Osteocyte (in vitro differentiated cells): ENCODE data around the gene MBD6. TPM values are rescaled to one million over a fixed set of nuclear protein-coding genes. Genes with fewer than 3 reads are reported as not detected.

Experiments used
- DNase-seq: peaks from one replicate; pipeline ENCODE4 v3.0.0; 2021; ENCODE audit warnings: mixed read lengths; ENCODE audit not compliant: unreplicated experiment; ENCODE audit errors: extremely low spot score
- H3K27ac Mint-ChIP-seq: one replicate; pipeline ENCODE4 v1.8.0; 2021; ENCODE audit warnings: mild to moderate bottlenecking, mixed read lengths; ENCODE audit not compliant: unreplicated experiment
- H3K27me3 Mint-ChIP-seq: one replicate; pipeline ENCODE4 v1.8.0; 2021; ENCODE audit warnings: mixed read lengths; ENCODE audit not compliant: unreplicated experiment
- H3K36me3 Mint-ChIP-seq: one replicate; pipeline ENCODE4 v1.8.0; 2021; ENCODE audit warnings: mixed read lengths; ENCODE audit not compliant: unreplicated experiment
- H3K4me1 Mint-ChIP-seq: one replicate; pipeline ENCODE4 v1.8.0; 2021; ENCODE audit warnings: mixed read lengths; ENCODE audit not compliant: unreplicated experiment
- H3K4me3 Mint-ChIP-seq: one replicate; pipeline ENCODE4 v1.8.0; 2021; ENCODE audit warnings: mild to moderate bottlenecking, moderate library complexity, mixed read lengths; ENCODE audit not compliant: unreplicated experiment
- H3K9me3 Mint-ChIP-seq: one replicate; pipeline ENCODE4 v1.8.0; 2021; ENCODE audit warnings: mixed read lengths; ENCODE audit not compliant: unreplicated experiment
- total RNA-seq: library from RNA; stranded (reverse); gene quantifications from 2 replicates; pipeline ENCODE4 v1.2.1, GENCODE V29; 2021
- TF ChIP-seq, protein P1 (sequence below): fragments of 200-600 bp; sonication (generic); IDR thresholded peaks from 2 replicates; pipeline ENCODE4 v1.5.0; 2021; ENCODE audit warnings: antibody characterized with exemption, mild to moderate bottlenecking, moderate library complexity

Gene MBD6
- total RNA-seq, 1 donor from 2014 or later = 104 TPM

DNA sequence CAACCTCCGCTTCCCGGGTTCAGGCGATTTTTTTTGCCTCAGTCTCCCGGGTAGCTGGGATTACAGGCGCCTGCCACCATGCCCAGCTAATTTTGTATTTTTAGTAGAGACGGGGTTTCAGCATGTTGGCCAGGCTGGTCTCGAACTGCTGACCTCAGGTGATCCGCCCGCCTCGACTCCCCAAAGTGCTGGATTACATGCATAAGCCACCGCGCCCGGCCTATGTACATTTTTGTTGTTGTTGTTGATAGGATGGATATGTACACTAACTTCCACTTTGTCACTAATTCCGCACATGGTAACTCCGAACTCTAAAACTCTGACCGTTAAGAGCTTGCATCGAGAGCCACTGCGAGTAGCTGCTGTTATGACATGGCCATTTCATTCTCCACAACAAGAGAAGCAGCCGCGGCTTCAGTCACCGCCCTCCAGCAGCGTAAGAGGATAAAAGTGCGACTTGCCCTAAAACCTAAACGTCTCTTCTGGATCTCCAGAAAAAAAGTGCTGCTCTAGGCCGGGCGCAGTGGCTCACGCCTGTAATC lies 35.5 kb upstream of the MBD6 start:
- no peak for DNase-seq
- Mint-ChIP-seq H3K27ac (peak overlapping the region; percentile 88), H3K27me3 (no peaks in the 10 kb centered on the region), H3K4me1 (peaks cover 31% of the 10 kb centered on the region), H3K9me3 (no peaks in the 10 kb centered on the region), H3K36me3 (peaks cover 23% of the 10 kb centered on the region), H3K4me3 (peak overlapping the region; percentile 86)
- TF ChIP-seq, protein P1, sequence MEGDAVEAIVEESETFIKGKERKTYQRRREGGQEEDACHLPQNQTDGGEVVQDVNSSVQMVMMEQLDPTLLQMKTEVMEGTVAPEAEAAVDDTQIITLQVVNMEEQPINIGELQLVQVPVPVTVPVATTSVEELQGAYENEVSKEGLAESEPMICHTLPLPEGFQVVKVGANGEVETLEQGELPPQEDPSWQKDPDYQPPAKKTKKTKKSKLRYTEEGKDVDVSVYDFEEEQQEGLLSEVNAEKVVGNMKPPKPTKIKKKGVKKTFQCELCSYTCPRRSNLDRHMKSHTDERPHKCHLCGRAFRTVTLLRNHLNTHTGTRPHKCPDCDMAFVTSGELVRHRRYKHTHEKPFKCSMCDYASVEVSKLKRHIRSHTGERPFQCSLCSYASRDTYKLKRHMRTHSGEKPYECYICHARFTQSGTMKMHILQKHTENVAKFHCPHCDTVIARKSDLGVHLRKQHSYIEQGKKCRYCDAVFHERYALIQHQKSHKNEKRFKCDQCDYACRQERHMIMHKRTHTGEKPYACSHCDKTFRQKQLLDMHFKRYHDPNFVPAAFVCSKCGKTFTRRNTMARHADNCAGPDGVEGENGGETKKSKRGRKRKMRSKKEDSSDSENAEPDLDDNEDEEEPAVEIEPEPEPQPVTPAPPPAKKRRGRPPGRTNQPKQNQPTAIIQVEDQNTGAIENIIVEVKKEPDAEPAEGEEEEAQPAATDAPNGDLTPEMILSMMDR = no peak

DNA sequence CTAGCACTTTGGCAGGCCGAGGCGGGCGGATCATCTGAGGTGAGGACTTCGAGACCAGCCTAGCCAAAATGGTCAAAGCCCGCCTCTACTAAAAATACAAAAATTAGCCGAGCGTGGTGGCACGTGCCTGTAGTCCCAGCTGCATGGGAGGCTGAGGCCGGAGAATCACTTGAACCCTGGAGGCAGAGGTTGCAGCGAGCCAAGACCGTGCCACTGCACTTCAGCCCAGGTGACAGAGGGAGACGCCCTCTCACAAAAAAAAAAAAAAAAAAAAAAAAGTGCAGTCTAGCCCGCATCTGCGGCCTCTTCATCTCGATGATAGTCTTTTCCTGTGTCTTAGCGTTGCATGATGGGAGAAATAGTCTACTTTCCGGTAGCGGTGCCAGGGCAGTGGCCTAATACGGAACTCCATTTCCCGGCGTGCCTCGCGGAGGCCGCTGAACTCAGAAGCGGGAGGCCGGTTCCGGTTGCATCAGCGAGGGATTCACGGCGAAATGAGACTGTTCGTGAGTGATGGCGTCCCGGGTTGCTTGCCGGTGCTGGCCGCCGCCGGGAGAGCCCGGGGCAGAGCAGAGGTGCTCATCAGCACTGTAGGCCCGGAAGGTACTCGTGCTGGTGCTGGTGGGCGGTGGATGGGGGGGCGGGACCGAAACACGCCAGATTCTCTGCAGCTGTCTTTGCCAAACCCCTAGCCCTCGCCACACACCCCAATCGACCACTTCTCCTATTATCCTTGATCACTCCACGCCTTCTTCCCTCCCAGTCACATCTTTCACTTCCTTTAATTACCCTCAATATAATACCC lies 34.8 kb upstream of the MBD6 start, which contains the start of gene MARS1:
MARS1 (plus strand) TSS at position 472 of the 805 bp plus-strand sequence; CDS start at position 495, 23 bp downstream.
- DNase-seq = peak; percentile 97
- TF ChIP-seq, protein P1 = no peak
- Mint-ChIP-seq H3K9me3 (no peaks in the 10 kb centered on the region), H3K27ac (peak within 1 kb of the TSS; percentile 88), H3K36me3 (peaks cover 25% of the 10 kb centered on the region), H3K27me3 (no peaks in the 10 kb centered on the region), H3K4me3 (peak within 1 kb of the TSS; percentile 86), H3K4me1 (peaks cover 31% of the 10 kb centered on the region)

DNA sequence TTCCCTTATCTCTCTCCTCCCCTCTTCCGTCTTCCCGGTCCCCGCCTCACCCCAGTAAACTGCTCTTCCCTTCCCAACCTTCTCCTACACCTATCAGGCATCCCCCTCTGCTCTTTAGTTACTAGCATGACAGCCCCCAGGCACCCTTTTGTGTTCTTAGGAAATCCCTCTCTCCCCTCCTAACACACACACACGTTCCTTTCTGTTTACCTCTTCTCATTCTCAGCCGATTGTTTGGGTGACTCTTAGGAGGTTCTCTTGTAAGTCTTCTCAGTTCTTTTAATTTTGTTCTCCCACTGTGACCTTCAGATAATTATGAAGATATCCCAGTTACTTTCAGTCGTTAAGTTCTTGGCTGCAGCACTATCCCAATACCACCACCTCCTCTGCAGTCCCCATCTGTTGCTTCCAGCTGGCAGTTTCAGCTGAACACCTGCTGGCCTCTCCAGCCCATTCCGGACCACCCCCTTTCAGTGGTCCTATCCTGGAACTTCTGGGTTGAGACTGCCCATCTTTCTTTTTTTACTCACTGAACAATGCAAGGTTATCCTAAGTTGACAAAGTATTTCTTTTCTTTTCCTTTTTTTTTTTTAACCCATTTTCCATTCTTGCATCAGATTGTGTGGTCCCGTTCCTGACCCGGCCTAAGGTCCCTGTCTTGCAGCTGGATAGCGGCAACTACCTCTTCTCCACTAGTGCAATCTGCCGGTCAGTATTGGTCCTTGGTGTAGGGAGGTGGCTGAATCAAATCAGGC lies 34.0 kb upstream of the MBD6 start:
- TF ChIP-seq, protein P1 = no peak
- no peak for DNase-seq
- Mint-ChIP-seq H3K36me3 (peaks cover 28% of the 10 kb centered on the region), H3K4me3 (peak overlapping the region; percentile 86), H3K27me3 (no peaks in the 10 kb centered on the region), H3K27ac (peak overlapping the region; percentile 88), H3K9me3 (no peaks in the 10 kb centered on the region), H3K4me1 (peaks cover 24% of the 10 kb centered on the region)

DNA sequence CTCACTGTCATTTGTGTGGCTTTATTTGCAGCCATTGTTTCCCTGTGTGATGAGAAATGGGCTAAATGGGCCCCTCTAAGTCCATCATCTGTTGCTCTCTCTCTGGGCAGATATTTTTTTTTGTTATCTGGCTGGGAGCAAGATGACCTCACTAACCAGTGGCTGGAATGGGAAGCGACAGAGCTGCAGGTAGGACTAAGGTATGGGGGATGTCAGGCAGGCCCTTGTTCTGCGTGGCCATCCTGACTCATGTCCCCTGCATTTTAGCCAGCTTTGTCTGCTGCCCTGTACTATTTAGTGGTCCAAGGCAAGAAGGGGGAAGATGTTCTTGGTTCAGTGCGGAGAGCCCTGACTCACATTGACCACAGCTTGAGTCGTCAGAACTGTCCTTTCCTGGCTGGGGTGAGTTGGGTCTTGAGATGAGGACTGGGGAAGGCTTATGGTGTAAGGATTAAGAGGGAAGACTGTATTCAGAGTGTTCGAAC lies 33.4 kb upstream of the MBD6 start:
- no peak for DNase-seq
- peaks cover 28% of the 10 kb centered on the region for H3K36me3 Mint-ChIP-seq

More for the DNA sequence above, 33.4 kb upstream of the MBD6 start:
- H3K27ac Mint-ChIP-seq = peak overlapping the region; percentile 88
- TF ChIP-seq, protein P1 = no peak
- peak overlapping the region; percentile 86 for H3K4me3 Mint-ChIP-seq
- no peaks in the 10 kb centered on the region for H3K27me3 Mint-ChIP-seq
- H3K4me1 Mint-ChIP-seq = peaks cover 24% of the 10 kb centered on the region
- H3K9me3 Mint-ChIP-seq = no peaks in the 10 kb centered on the region
